Hematopoietic multipotent progenitor cell (in vitro differentiated cells): ENCODE results near the gene HPCA. TPM values are rescaled to one million over a fixed set of nuclear protein-coding genes. Genes with fewer than 3 reads are reported as not detected.

Source experiments
- DNase-seq, 3 donors: peaks; one replicate each; pipeline ENCODE4 v3.0.0-alpha.2; 2011 to 2015; ENCODE audit warnings: low read depth in 2 of 3, low spot score in 2 of 3
- total RNA-seq: library from RNA; depleted of rRNA; stranded (reverse); fragments of >200 nt; gene quantifications from one replicate; pipeline ENCODE4 v1.2.3, GENCODE V29; 2012

The HPCA gene
- total RNA-seq, 1 donor = not detected

DNA sequence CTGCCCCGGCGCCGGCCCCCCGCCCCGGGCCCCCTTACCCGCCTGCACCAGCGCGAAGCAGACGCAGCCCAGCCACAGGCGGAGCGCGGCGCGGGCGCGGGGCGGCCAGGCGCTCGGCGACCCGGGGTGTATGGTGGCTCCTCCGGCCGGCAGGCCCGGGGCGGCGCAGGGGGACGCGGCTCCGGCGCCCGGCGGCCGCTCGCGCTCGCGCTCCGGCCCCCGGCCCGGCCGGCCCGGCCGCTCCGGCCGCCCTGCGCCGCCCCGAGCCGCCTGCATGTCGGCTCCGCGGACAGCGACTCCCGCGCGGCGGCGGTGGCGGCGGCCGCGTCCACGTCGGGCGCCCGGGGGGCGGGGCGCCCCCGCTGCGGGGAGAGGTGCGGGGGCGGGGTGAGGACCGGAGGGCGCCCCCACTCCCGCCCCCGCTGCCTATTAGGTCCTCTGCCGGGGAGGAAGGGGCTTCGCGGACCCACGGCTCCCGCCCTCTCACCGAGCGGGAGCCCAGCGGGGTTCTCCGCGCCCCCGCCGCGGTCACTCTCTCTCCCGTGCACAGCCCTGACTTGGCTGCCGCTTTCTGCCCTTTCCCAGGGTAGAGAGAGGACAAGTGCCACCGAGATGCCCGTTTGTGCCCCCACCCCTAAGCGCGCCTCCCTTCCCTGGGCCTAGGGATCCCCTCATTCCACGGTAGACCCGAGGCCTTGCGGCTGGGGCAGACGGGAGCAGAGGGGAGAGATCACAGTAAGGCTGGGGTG lies 15.5 kb upstream of the HPCA start, which contains the start of gene FNDC5:
TSS of gene FNDC5 (minus strand) at position 298 of the 749 bp plus-strand sequence.
- peak in 1 of 3 donors; percentile 44 for DNase-seq

- DNase-seq = no peak
These were observed 14.7 kb upstream of the HPCA start for GRCh38 chr1:32871364-32872191.

DNA sequence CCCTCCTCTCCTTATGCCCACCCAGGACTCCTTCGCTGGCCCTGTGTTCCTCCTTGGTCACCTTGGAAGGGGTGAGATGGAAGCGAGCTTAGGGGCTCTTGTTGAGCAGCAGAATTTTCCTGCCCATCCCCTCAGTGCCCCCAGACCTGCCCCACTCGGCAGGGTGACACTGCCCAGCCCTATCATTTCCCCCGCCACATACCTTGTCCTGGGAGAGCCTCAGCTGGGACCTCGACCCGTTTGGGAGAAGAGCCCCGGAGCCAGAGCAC lies 14.2 kb upstream of the HPCA start:
- DNase-seq = no peak

- no peak for DNase-seq
These were observed 12.8 kb upstream of the HPCA start for GRCh38 chr1:32873484-32873883.

DNA sequence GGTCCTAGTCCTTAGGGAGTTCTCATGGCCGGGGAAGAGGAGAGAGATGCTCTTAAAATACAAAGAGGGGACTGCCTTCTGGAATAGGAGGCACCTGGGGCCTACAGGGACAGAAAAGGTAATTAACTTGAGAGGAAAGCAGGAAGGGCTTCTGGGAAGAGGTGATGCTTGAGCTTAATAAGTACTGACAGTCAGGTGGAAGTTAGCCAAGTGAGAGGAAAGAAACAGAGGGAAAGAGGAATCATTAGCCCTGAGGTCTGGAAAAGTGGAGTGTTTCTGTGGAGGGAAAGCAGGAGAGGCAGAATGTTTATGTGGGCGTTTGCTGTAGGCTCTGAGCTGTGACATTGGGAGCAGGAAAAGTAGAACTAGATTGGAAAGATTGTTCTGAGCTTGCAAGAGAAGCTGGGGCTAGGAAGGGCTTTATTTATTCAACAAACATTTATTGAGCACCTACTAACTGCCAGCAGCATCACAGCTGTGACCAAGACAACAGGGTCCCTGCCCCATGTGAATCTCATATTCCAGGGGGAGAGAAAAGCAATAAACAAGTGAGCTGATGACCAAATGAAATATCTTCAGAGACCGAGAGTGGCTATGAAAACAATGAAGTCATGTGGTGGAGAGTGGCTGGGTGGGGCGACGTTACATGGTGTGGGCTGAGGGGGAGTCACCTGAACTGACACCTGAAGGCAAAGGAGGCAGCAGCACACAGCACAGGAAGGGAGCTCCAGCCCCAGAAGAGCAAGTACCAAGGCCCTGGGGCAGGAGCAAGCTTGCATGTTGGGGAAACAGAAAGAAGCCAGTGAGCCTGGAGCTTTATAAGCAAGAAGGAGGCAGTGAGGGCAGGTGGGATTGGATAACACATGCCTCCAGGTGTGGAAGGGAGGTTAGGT lies 11.2 kb upstream of the HPCA start:
- no peak for DNase-seq

DNA sequence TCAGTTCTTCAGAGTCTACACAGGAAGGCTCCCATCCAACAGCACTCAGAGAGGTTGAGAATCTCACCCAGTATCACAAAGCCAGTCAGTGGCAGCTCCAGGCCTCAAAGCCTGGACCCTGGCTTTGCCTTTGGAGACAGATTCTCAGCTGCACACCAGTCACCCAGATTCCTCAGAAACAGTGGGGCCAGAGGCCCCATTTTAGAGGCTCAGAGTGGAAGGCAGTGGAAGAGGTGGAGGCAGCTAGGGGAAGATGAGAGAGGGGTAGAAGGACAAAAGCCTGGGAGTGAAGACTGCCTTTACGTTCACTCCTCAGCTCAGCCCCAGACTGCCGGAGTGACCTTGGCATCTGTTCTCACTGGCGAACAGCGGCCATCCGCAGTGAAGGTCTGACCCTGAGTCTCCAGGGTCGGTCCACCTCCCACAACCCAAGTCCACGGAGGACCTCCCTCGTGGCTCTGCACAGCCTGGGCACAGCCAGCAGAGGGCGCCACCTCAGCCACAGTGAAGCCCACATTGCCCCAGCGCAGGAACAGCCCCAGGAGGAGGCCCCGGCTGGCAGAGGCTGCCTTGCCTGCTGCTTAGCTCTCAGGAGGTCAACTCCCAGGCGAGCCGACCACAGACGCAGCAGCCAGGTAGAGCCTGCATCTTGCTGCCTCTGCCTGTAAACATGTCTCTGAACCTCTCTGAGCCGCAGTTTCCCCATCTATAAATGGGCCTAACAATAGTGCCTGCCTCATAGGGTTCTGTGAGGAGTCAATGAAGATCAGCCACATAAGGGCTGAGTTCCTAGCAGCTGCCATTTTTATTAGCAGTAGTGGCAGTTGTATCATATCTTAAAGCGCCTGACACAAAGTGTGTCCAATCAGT lies 9.7 kb upstream of the HPCA start:
- peak; percentile 24 to 77 (median 58) for DNase-seq

DNA sequence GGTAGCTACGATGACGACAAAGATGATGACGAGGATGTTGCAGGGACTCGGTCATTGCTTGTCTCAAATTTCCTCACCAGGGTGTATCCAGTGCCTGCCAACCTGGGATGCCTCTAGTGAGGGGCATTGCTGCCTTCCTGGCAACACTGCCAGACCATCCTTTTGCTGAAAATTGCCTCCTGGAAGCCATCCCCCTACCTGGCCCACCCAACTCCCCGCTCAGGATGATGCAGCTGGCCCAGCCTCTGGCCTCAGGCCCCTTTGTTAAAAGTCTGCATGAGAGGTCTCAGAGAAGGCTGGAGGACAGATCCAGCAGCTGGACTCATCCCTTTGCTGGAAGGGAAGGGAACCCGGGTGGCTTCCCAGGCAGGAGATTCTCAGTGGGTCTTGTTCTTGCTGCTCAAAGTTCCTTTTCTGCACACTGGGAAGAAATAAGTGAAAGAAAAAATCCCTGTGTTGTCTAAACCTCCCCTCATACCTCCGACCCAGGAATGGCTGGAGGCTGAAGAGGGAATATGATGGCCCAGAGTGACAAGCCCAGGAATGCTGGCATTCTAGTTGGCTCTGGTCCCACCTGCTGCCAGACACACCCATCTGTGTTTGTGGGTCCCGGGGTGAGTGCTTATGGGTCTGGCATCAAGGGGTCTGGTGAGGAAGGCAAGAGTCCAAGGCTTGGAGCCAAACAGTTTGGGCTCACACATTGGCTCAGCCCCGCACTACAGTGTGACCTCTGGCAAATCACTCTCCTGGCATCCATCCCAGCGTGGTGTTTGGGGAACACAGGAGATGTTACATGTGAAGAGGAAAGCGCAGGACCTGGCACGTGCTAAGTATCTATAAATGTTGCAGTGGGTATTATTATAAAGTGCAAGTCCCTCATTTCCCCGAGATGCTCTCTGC lies 8.8 kb upstream of the HPCA start:
- DNase-seq = no peak

DNA sequence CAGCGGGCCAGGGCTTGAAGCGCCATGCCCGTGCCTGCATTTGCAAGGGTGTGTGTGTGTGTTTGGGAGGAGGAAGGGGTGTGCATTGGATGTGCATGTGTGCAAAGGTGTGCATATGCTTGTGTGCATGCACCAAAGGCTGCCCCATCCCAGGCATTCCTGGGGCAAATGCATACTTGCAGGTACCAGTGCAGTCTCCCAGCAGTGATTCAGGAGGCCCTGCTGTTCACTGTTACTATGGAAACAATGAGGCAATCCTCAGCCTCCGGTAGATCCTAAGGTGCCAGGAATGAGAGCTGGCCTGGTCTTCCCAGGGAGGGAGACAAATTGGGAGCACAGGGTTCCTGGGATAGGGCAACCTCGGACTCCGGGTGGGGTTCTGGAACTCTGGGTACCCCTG lies 8.1 kb upstream of the HPCA start:
- DNase-seq = no peak

GRCh38 chr1:32878637-32879041 lies 7.7 kb upstream of the HPCA start:
- no peak for DNase-seq

GRCh38 chr1:32881291-32881690 lies 5.0 kb upstream of the HPCA start:
- DNase-seq = no peak

- DNase-seq = no peak
These were observed 4.1 kb upstream of the HPCA start for GRCh38 chr1:32881871-32882850.

DNA sequence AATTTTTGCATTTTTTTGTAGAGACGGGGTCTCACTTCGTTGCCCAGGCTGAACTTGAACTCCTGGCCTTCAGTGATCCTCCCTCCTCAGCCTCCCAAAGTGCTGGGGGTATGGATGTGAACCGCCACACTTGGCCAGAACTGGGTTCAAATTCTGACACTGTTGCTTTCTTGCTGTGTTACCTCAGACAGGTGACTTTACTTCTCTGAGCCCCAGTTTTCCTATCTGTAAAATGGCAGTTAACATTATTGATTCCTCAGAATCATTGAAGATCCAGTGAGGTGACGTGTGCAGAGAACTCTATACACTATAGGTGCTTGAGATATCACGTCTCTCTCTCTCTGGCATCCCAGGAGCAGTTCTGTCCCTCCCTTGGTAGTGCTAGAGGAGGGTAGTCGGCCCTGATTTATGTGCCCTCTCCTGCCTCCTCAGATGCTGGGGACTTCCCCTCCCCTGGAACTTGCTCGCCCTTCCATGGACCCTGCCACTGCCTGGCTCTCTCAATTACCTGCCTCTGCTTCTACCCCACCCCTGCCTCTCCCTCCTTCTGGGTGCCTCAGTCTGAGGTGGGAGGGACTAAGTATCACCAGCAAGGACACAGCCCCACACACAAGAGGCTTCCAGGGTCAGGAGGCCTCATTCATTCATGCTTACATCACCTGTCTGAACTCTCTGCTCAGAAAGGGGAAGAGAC lies 2.8 kb upstream of the HPCA start:
- no peak for DNase-seq

- DNase-seq = no peak
These were observed 2.3 kb upstream of the HPCA start for GRCh38 chr1:32884032-32884372.

DNA sequence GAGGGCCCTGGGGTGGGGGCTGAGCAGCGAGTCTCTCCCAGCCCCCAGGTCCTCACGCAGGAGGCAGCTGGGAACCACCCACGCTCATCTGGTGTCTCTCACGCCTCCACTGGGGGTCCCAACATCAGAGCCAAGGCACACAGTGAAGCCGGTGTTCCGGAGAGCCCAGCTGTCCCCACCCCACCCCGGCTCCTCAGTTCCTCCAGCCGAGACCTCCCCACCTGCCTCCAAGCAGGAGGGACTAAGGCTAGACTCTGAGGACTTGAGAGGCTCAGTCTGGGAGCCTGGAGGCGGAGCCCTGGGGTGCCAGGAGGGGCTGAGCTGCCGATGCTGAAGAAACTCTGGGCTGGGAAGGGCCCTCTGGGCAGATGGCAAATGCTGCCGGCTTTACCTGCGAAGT lies 1.6 kb upstream of the HPCA start:
- no peak for DNase-seq

DNA sequence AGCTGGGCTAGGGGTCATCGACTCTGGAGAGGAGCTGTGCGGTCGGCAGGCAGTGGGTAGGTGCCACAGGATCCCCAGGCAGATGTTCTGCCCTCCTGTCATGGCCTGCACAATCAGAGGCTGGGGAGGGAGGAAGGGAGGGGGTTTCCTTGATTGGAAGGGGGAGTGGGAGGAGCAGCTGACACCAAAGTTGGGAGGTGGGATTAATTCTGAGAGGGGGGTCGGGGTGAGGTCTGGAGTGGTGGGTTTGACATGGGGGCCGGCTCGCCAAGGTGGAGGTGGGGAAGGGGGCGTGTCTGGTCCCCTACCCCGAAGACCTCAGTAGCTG lies 651 bp upstream of the HPCA start:
- DNase-seq = no peak

DNA sequence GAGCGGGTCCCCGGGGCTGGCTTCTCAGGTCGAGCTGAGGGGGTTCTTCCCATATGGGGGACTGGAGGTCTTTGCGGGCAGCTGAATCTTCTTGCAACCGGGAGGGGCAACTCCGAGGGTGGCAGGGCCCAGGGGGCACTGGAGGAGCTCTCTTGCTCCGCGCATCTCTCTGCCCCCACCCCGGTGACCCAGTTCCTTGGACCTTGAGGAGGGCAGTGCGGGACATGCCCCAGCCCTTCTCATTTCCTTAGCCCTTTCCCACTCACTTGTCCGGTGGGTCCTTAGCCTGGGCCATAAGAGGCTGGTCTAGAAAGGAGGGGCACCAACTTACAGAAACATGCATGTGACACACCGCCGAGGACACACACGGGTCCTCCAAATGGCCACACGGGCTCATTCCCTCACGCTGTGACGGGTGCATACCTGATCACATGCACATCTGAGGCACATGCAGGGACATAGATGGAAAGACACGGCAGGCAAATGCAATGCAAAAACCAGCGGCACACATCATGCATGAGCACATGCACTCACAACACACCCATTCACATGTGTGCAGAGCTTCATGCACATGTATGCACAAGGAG lies 630 bp downstream of the HPCA start:
- DNase-seq = no peak

DNA sequence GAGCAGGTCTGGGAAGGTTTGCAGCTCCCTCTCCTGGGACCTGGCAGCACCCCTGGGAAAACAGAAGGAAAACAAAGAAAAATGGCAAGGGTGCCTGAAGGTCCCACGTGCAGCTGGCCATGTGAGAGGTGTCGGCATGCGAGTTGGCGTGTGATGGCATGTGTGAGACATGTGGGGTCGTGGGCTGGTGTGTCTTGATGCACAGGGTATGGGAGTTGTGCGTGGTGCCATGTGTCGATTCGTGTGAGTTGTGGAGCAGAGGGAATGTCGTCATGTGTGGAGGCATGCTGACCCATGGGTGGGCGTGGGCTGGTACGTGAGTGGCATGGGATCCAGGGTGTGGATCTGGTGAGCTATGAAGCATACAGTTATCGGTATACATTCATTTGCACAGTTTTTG lies 1.3 kb downstream of the HPCA start:
- no peak for DNase-seq
